DMS153 treated with DMSO at 0.1 percent for 48 hours (cell line): ENCODE results near the gene ZNF230.

Source experiments
- DNase-seq: peaks from one replicate; lab custom pipeline; 2025; ENCODE audit not compliant: unreplicated experiment; lab: John Stamatoyannopoulos, UW

ZNF230 gene

GRCh38 chr19:44032001-44032610 lies 29.3 kb downstream of the ZNF230 start:
- DNase-seq, result no peak

DNA sequence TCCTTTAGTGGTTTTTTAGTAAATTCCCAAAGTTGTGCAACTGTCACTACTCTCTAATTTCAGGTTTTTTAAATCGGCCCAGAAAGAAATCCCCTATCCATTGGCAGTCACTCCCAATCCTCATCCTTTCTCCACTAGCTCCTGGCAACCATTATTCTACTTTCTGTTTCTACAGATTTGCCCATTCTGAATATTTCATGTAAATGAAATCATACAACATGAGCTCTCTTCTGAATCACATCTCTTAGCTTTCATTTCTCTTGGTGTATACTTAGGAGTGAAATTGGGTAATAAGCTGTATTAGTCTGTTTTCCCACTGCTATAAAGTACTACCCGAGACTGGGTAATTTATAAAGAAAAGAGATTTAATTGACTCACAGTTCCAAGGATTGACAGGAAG lies 39.4 kb downstream of the ZNF230 start:
- no peak for DNase-seq

DNA sequence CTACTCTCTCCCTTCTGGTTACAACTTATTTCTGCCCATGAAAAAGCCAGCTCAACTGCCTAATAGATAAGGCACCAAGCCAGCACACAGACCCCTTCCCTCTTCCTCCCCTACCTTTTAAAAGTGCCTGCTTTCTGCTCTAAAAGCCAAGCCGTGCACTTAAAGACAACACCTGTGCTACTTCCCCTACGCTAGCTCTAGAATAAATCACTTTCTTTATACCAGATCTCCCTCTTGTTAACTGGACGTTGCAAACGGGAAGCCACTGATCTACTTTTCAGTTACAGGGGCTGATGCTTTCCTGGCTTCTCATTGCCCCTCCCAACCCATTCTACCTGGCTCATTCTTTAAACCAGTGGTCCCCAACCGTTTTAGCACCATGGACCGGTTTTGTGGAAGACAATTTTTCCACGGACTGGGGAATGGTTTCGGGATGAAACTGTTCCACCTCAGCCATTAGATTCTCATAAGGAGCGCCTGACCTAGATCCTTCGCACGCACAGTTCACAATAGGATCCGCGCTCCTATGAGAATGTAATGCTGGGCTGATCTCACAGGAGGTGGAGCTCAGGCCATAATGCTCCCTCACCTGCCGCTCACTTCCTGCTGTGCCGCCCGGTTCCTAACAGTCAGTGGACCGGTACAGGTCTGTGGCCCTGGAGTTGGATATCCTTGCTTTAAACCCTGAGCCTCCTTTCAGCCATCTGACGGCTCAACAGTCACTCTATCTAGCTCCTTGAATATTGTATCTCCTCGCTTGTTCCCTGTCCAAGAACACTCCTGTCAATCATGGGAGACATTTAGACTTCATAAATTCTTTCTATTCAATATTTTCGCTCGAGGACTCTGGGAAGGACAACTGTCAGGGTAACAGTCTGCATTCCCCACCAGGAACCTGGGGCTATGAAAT lies 48.2 kb downstream of the ZNF230 start:
- DNase-seq, result peak; percentile 18

GRCh38 chr19:44051650-44052402 lies 49.1 kb downstream of the ZNF230 start, which contains the start of gene ZNF223:
ZNF223 (plus strand) TSS chr19:44052036; CDS start chr19:44055177, 3,141 bp downstream.
- peak; percentile 98 for DNase-seq

- no peak for DNase-seq
These were observed 53.1 kb downstream of the ZNF230 start for GRCh38 chr19:44055870-44056269.

DNA sequence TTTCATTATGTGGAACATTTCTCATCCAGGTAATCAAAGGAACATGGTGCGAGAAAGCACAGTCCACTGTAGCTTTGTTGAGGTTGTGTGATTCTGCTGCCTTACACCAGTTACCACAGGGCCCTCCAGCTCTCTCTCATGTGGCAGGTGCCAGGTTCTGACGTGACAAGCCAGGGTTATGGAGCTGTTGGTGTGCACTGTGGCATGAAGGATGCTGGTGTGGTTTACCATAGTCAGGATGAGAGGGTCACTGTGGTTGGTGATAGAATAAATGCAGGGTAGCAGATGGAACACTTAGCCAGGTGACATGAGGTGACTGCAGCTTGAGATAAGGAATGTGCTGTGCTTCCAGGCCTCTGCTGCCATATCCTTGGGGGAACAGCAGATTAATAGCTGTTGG lies 56.5 kb downstream of the ZNF230 start:
- DNase-seq, result no peak

DNA sequence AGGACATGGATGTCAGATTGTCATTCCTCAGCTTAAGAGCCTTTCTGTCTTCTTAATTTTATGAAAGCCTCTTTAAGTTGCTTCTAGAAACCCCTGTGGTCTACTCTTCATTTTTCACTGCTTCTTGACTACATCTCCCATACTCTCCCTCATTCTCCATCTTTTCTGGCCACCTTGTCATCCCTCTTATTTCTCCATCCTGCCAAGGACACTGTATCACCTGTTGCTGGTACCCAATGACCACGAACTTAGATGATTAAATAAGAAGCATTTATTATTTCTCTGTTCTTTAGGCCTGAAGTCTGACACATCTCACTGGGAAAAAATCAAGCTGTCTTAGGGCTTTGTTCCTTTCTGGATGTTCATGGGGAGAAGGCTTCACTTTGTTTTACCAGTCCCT lies 58.3 kb downstream of the ZNF230 start:
- no peak for DNase-seq
